Prostate gland (tissue), 2 donors: Measurements from ENCODE around the gene FBXW12.

Experiments used
- CTCF ChIP-seq, 4 experiments: fragments of 200-600 bp in 2 of 4; fragments of 450-650 bp in 2 of 4; sonication (generic) in 2 of 4; IDR thresholded peaks; 1 replicate in 3 of 4; 2 replicates in 1 of 4; pipeline ENCODE4 v1.5.1; 2016 to 2019; ENCODE audit warnings: antibody characterized with exemption in 4 of 4, mild to moderate bottlenecking in 2 of 4, moderate library complexity in 2 of 4
- POLR2A ChIP-seq: fragments of 450-650 bp; IDR thresholded peaks from one replicate; pipeline ENCODE4 v1.6.1; 2016; ENCODE audit warnings: antibody characterized with exemption, mild to moderate bottlenecking
- POLR2AphosphoS5 ChIP-seq: sonication (generic); formaldehyde crosslinking; IDR thresholded peaks from one replicate; pipeline ENCODE4 v1.6.1; 2017; ENCODE audit warnings: antibody characterized with exemption

GRCh38 chr3:48361928-48362327 is 10.1 kb upstream of the FBXW12 start:
- TF ChIP-seq POLR2A, result no peak
- no peak for TF ChIP-seq CTCF (IDR thresholded peaks at IDR 0.05)
- TF ChIP-seq POLR2AphosphoS5, result no peak
